Endothelial cell of umbilical vein (primary cell): ENCODE measurements around the gene PLXNC1. TPM values are rescaled to one million over a fixed set of nuclear protein-coding genes. Genes with fewer than 3 reads are reported as not detected.

Experiments used
- BruUV-seq: library from RNA; stranded (reverse); fragments of 400-500 nt; replicated peaks from 2 replicates; lab custom pipeline; 2021; lab: Mats Ljungman, UMichigan
- CTCF ChIA-PET: fragments of 300-600, 350-600 bp; sonication (Branson Sonifier 250); formaldehyde crosslinking; loops from one replicate; lab custom pipeline; 2021; ENCODE audit warnings: antibody characterized with exemption, inconsistent platforms; lab: Charles Lee
- POLR2A ChIA-PET: fragments of 300-600, 350-600 bp; sonication (Branson Sonifier 250); formaldehyde crosslinking; loops from one replicate; lab custom pipeline; 2021; ENCODE audit warnings: antibody characterized with exemption, inconsistent platforms; lab: Charles Lee
- DNase-seq: peaks from one replicate; pipeline ENCODE4 v3.0.0-alpha.2; 2011; ENCODE audit warnings: low read depth, low spot score
- FAIRE-seq: peaks from 2 replicates; lab custom pipeline; 2011; peaks lifted over from hg19 to GRCh38; lab: Jason Lieb, UNC
- H2AFZ ChIP-seq: 2 replicates; pipeline ENCODE4 v1.6.0; 2012; ENCODE audit warnings: low read depth, low read length, control low read depth, inconsistent platforms
- H3K27ac ChIP-seq: 2 replicates; pipeline ENCODE4 v1.5.1; 2011; ENCODE audit warnings: low read depth, mild to moderate bottlenecking, control low read depth, low read length, moderate library complexity; ENCODE audit not compliant: insufficient read depth
- H3K27me3 ChIP-seq, 2 experiments: 2 replicates each; pipeline versions ENCODE4 v1.6.0 to v1.6.1; 2011; ENCODE audit warnings: low read length in 2 of 2, mixed read lengths in 1 of 2; ENCODE audit not compliant: control insufficient read depth in 2 of 2, insufficient read depth in 2 of 2
- H3K36me3 ChIP-seq, 2 experiments: 2 replicates in 1 of 2; 3 replicates in 1 of 2; pipeline ENCODE4 v1.5.1; 2011; ENCODE audit warnings: low read length in 2 of 2, mild to moderate bottlenecking in 1 of 2, moderate library complexity in 1 of 2; ENCODE audit not compliant: control insufficient read depth in 2 of 2, insufficient read depth in 2 of 2; ENCODE audit errors: extremely low read depth in 1 of 2
- H3K4me1 ChIP-seq: 3 replicates; pipeline ENCODE4 v1.5.1; 2011; ENCODE audit warnings: mild to moderate bottlenecking, low read length; ENCODE audit not compliant: control insufficient read depth, insufficient read depth; ENCODE audit errors: extremely low read depth
- H3K4me2 ChIP-seq: 2 replicates; pipeline ENCODE4 v1.6.1; 2011; ENCODE audit warnings: low read length, control low read depth, mixed read lengths; ENCODE audit not compliant: insufficient read depth
- H3K4me3 ChIP-seq, 3 experiments: fragments of 200-600 bp in 1 of 3; sonication (generic), shearing (Covaris generic) in 1 of 3; replicated peaks in 1 of 3; 2 replicates each; pipeline ENCODE4 v1.5.1; 2011 to 2016; ENCODE audit warnings: control low read depth in 3 of 3, low read length in 3 of 3, mild to moderate bottlenecking in 2 of 3, inconsistent platforms in 1 of 3, low read depth in 1 of 3, moderate library complexity in 1 of 3; ENCODE audit not compliant: insufficient read depth in 1 of 3
- H3K79me2 ChIP-seq: 2 replicates; pipeline ENCODE4 v1.6.0; 2012; ENCODE audit warnings: low read length, inconsistent platforms; ENCODE audit not compliant: control insufficient read depth, insufficient read depth
- H3K9ac ChIP-seq: replicated peaks from 2 replicates; pipeline ENCODE3; 2011; ENCODE audit warnings: low read length, control low read depth; ENCODE audit not compliant: insufficient read depth; ENCODE audit errors: extremely low read depth
- H3K9me1 ChIP-seq: replicated peaks from 3 replicates; pipeline ENCODE4 v1.6.0; 2011; ENCODE audit warnings: mild to moderate bottlenecking, low read length; ENCODE audit not compliant: control insufficient read depth, insufficient read depth; ENCODE audit errors: extremely low read depth
- H3K9me3 ChIP-seq: replicated peaks from 2 replicates; pipeline ENCODE4 v1.5.1; 2012; ENCODE audit warnings: low read length, inconsistent platforms; ENCODE audit not compliant: control insufficient read depth, insufficient read depth
- H4K20me1 ChIP-seq: replicated peaks from 2 replicates; pipeline ENCODE3; 2011; ENCODE audit warnings: mild to moderate bottlenecking, low read length; ENCODE audit not compliant: control insufficient read depth, insufficient read depth; ENCODE audit errors: extremely low read depth
- CTCF ChIP-seq, 2 donors: IDR thresholded peaks; 1 replicate in 1 of 2; 2 replicates in 1 of 2; pipeline ENCODE4 v1.5.1; 2011; ENCODE audit warnings: low read length in 2 of 2, mild to moderate bottlenecking in 2 of 2, moderate library complexity in 2 of 2, control low read depth in 1 of 2, inconsistent platforms in 1 of 2, low read depth in 1 of 2; ENCODE audit not compliant: insufficient read depth in 1 of 2; ENCODE audit errors: extremely low read depth in 1 of 2
- EZH2 ChIP-seq: IDR thresholded peaks from 2 replicates; pipeline ENCODE4 v1.6.1; 2012; ENCODE audit warnings: borderline replicate concordance, low read depth, mild to moderate bottlenecking, moderate library complexity, low read length, inconsistent platforms; ENCODE audit not compliant: severe bottlenecking
- FOS ChIP-seq: IDR thresholded peaks from 2 replicates; pipeline ENCODE4 v1.6.1; 2011; ENCODE audit warnings: mild to moderate bottlenecking, low read length, moderate library complexity, borderline replicate concordance; ENCODE audit not compliant: insufficient read depth
- GATA2 ChIP-seq: IDR thresholded peaks from 2 replicates; pipeline ENCODE4 v1.7.0; 2011; ENCODE audit warnings: low read depth, mild to moderate bottlenecking, moderate library complexity, mixed read lengths, low read length; ENCODE audit not compliant: insufficient read length, insufficient read depth
- JUN ChIP-seq: IDR thresholded peaks from 2 replicates; pipeline ENCODE4 v1.6.1; 2011; ENCODE audit warnings: borderline replicate concordance, low read depth; ENCODE audit not compliant: insufficient read length, insufficient read depth
- MYC ChIP-seq: IDR thresholded peaks from one replicate; pipeline ENCODE4 v1.6.1; 2011; ENCODE audit warnings: mild to moderate bottlenecking, low read depth, low read length
- POLR2A ChIP-seq: IDR thresholded peaks from 2 replicates; pipeline ENCODE4 v1.6.1; 2012; ENCODE audit warnings: low read depth, mild to moderate bottlenecking, control low read depth, low read length
- POLR2AphosphoS5 ChIP-seq: IDR thresholded peaks from 2 replicates; pipeline ENCODE4 v1.6.1; 2012; ENCODE audit warnings: low read depth, mild to moderate bottlenecking, control low read depth, low read length, moderate library complexity; ENCODE audit not compliant: insufficient read depth
- dilution Hi-C: fragments of 300-500 bp; cut with MboI; formaldehyde crosslinking; loops from one replicate; pipeline ENCODE4 v1.15.0; 2019; ENCODE audit warnings: low sequenced_read_pairs; ENCODE audit not compliant: extremely low pct_ligation_motif_present
- intact Hi-C: fragments of 100-400 bp; cut with micrococcal nuclease; formaldehyde crosslinking; loops from one replicate; pipeline ENCODE4 v1.10.0; 2022
- polyA plus RNA-seq, 4 experiments: library from polyadenylated mRNA; depleted of rRNA in 3 of 4; stranded (reverse) in 3 of 4; unstranded in 1 of 4; fragments of >200 nt; gene quantifications; 2 replicates each; pipeline versions ENCODE4 v1.2.1 to v1.2.3, GENCODE V29; 2011 to 2012; ENCODE audit warnings: missing spikeins in 1 of 4
- total RNA-seq: library from RNA; stranded (reverse); gene quantifications from 2 replicates; pipeline ENCODE4 v1.2.3, GENCODE V29; 2021
- TF ChIP-seq, protein P1 (sequence below): IDR thresholded peaks from 2 replicates; pipeline ENCODE4 v1.6.1; 2011; ENCODE audit not compliant: insufficient read depth, insufficient read length

Gene PLXNC1
- total and polyA plus RNA-seq, 2 donors (not counting 3 experiments of a cell fraction or from before 2014, with no cell fraction given) = 0.04 TPM; not detected in 1

DNA sequence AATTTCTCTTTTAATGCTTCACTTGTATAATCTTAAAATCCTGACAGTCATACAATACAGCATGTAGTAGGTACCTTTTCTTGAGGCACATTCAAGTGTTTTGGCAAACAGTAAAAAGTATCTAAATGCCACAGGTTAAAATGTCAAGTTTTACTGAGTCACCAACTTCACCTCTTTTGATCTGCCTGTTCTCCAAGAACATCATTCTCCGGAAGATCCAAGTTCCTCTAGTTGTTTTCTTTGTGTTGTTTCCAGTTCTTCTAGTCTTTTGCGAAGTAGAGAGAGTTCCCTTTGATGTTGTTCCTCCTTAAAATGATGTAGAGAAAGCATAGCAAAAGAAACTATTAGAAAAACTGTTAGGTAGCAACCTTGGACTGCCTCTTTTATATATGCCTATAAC, 160.2 kb downstream of the PLXNC1 start:
- DNase-seq (peak; percentile 73), FAIRE-seq (peak; percentile 92)
- peaks cover 5% of the 10 kb centered on the region for H4K20me1 ChIP-seq
- peak; percentile 28 for TF ChIP-seq GATA2
- TF ChIP-seq JUN = peak; percentile 38
- TF ChIP-seq FOS = peak; percentile 61
- TF ChIP-seq CTCF (IDR thresholded peaks at IDR 0.05; ENCODE audit: extremely low read depth in 1 of 2, insufficient read depth in 1 of 2, low read depth in 1 of 2, low read length in 2 of 2) = no peak
- peak; percentile 41 for TF ChIP-seq POLR2AphosphoS5
- intact Hi-C loops (no loop called here), dilution Hi-C loops (no loop called here)
- H3K4me2 ChIP-seq = peak overlapping the region; percentile 48
- H3K9ac ChIP-seq = no peak overlapping the region
- no peaks in the 10 kb centered on the region for H3K36me3 ChIP-seq
- H3K9me1 ChIP-seq = peaks cover 4% of the 10 kb centered on the region
- H3K79me2 ChIP-seq = no peaks in the 10 kb centered on the region
- CTCF ChIA-PET = no interaction called here
- H3K27ac ChIP-seq = no peak overlapping the region
- H3K4me1 ChIP-seq = peaks cover 15% of the 10 kb centered on the region
- H3K4me3 ChIP-seq = no peak overlapping the region
- H2AFZ ChIP-seq = no peak overlapping the region
- H3K9me3 ChIP-seq = no peaks in the 10 kb centered on the region
- POLR2A ChIA-PET = no interaction called here
- H3K27me3 ChIP-seq = no peaks in the 10 kb centered on the region
- BruUV-seq = no TSS peak

- TF ChIP-seq POLR2AphosphoS5 (no peak), JUN (no peak), POLR2A (no peak), FOS (no peak), EZH2 (no peak), MYC (no peak), CTCF (IDR thresholded peaks at IDR 0.05; ENCODE audit: extremely low read depth in 1 of 2, insufficient read depth in 1 of 2, low read depth in 1 of 2, low read length in 2 of 2) (no peak), GATA2 (no peak)
- TF ChIP-seq, protein P1, sequence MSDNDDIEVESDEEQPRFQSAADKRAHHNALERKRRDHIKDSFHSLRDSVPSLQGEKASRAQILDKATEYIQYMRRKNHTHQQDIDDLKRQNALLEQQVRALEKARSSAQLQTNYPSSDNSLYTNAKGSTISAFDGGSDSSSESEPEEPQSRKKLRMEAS = no peak
- Histone ChIP-seq H3K4me2 (no peak overlapping the region), H3K9me3 (no peaks in the 10 kb centered on the region), H3K27ac (no peak overlapping the region), H3K27me3 (no peaks in the 10 kb centered on the region), H3K4me3 (no peak overlapping the region), H3K36me3 (no peaks in the 10 kb centered on the region), H3K79me2 (no peaks in the 10 kb centered on the region), H2AFZ (no peak overlapping the region), H4K20me1 (peaks cover 5% of the 10 kb centered on the region), H3K9me1 (peaks cover 4% of the 10 kb centered on the region), H3K4me1 (peaks cover 15% of the 10 kb centered on the region), H3K9ac (no peak overlapping the region)
- ChIA-PET CTCF (interaction anchor here (0.8 kb wide), 1 partner anchor 27 kb away, joined by 3 read pairs; no protein-coding TSS in a partner anchor), POLR2A (no interaction called here)
- BruUV-seq = no TSS peak
- FAIRE-seq = no peak
- dilution Hi-C loops (no loop called here), intact Hi-C loops (no loop called here)
- DNase-seq = no peak
Observed at GRCh38 chr12:94309373-94309772, 161.0 kb downstream of the PLXNC1 start.
